Neural progenitor cell (in vitro differentiated cells): ENCODE results near the gene ATF6.

Source experiments
- CTCF ChIP-seq: fragments of 200-600 bp; sonication (generic); IDR thresholded peaks from 2 replicates; pipeline ENCODE4 v1.5.1; 2017; ENCODE audit warnings: antibody characterized with exemption, mild to moderate bottlenecking
- EZH2 ChIP-seq: fragments of 200-600 bp; sonication (generic); IDR thresholded peaks from 2 replicates; pipeline ENCODE4 v1.6.1; 2017; ENCODE audit warnings: antibody characterized with exemption, mild to moderate bottlenecking, moderate library complexity

- TF ChIP-seq CTCF (no peak), EZH2 (no peak)
Observed at GRCh38 chr1:161958425-161958824, 192.3 kb downstream of the ATF6 start.
